GM18867 (cell line): ENCODE results near the gene NEDD4.
A peak's percentile ranks its signal among the peaks of the same experiment; 100 is the strongest.
"Not testable (repeated sequence)": the region's sequence is repeated elsewhere in the genome, so short reads cannot be mapped to it uniquely, and the experiment has no call there.

ENCODE experiments used
- ATAC-seq: cut with Tn5 transposase; IDR thresholded peaks from one replicate; pipeline ENCODE4 v1.9.1; 2021; ENCODE audit warnings: mild to moderate bottlenecking, moderate library complexity; ENCODE audit not compliant: unreplicated experiment

Gene NEDD4

DNA sequence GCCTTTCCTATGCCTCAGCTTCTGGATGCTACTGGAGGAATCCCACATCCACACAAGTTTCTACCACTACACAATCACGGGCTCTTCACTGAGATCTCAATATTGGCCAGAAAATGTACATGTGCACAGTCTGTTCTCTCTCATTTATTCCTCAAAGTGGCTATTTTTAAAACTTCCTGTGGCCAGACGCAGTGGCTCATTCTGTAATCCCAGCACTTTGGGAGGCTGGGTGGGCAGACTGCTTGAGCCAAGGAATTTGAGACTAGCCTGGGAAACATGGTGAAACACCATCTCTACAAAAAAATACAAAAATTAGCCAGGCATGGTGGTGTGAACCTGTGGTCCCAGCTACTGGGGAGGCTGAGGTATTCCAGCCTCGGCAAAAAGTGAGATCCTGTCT, 159.1 kb downstream of the NEDD4 start:
- ATAC-seq: no peak

DNA sequence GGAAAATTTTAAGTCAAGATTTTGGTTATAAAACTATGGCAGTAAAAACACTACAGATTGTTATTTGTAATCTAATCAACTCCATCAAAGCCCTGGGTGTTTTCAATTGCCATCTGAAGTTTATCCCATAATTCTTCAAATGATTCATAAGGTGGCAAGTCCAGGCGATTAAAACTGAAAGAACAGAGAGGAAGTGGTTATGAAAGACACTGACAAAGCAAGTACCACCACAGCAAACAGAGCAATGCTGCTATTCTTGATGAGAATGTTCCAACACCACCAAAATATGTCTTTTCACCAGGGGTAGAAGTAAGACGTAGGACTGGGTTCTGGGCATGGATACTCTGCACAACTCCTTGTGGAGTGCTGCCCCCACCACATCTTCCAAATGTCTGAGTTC, 163.6 kb downstream of the NEDD4 start:
- peak; percentile 72 for ATAC-seq

DNA sequence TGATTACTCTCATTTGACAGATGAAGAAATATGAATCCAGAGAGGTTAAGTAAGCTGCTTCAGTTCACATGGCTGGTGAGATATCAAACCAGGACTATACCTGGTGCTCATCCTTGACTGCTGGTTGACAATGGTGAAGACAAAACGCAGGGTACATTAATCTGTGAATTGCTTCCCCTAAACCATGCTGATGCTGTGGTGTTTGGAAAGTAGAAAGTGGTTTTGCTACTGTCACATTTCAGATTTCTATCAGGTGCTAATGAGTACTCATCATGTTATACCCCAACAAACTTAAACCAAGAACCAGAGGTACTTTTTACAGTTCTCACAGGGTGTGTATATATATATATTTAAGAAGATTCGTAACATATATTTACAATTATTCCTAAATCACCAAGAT, 165.5 kb downstream of the NEDD4 start:
- no peak for ATAC-seq

DNA sequence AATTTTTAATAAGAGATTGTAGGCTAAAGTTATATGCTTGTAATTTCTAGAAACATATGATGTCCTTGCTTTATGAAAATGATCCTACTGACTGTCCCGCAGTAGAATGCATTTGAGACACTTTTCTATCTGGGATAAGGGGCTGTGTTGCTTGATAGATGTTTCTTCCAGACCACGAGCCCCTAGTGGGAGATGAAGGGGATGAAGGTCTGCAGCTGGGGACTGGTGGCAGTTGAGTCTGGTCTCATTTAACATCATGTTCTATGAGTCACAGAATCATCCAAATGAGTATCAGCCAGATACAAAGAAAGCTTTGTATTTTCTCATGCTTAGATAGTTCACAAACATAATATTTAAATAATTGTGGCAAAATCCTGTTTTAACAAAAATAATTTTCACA, 166.2 kb downstream of the NEDD4 start:
- ATAC-seq: no peak

DNA sequence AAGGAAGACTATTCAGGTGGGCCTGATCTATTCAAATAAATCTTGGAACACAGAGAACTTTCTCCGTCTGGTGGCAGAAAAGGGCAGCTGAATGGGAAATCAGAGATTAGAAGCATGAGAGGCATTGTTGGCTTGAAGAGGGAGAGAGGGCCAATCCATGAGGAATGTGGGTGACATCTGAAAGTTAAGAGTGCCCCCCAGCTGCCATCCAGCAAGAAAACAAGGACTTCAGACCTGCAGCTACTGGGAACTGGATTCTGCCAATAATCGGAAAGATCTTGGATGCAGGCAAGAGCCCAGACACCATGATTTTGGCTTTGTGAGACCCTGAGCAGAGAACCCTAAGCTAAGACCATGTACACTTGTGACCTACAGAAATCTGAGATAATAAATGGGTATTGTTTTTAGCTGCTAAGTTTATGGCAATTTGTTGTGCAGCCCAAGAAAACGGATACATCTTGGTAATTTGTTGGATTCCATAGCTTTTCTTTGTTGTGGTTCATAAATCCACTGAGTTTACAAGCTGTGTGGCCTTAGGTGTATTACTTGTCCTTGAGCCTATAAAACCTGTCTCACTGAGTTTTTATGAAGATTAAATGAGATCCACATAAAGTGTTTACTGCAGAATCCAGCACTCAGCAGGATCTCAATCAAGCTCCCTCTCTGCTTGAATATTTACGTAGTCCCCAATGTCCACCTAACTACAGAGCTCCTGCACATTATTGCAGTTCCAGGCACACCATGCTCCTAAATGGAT, 168.4 kb downstream of the NEDD4 start:
- ATAC-seq: no peak

DNA sequence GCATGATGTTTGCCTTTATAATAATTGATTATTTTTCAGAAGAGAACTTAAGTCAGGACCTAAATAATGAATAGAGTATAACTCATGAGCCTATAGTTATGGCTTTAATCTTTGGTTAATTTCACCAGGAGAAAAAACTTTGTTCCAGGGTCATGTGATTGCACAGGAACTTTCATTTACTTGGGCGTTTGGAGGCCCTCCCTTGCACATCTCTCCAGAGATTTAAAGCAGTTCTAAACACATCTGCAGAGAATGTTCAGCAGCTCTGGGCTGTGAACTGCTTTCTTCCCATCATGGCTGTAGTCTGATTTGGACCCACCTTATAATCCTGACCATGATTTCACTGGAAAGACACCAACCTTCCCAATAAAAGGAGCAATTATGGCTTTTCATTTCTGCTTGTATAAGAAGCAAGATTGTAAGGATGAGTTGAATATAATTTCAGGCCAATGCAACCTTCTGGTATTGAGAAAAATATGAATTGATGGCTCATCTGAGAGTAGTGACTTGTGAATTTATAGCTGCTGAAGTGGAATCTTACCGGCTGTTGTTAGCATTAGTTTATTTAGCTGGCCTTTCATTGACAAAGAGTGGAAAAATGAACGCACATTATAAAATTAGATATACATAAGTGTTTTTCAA, 169.6 kb downstream of the NEDD4 start:
- ATAC-seq: no peak

DNA sequence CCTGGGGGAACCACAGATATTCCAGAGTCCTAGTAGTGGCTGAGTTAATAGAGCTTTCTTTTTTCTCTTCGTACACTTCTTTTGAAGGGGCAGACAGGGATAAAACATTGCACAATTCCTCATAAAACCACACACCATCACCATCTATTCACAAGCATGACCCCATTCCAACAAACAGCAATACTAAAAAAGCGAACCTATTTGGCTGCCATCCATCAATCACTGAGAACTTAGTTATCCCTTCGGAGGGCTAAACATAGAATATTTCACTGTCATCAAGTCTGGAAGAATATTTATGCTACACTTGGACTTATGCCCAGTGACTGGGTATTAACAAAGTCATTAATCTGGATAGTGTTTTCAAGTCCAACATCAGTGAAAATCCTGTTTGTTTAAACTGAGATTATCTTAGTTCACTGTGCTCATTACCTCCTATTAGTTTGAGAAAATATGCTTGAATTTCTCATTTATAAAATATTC, 170.2 kb downstream of the NEDD4 start:
- ATAC-seq: no peak

DNA sequence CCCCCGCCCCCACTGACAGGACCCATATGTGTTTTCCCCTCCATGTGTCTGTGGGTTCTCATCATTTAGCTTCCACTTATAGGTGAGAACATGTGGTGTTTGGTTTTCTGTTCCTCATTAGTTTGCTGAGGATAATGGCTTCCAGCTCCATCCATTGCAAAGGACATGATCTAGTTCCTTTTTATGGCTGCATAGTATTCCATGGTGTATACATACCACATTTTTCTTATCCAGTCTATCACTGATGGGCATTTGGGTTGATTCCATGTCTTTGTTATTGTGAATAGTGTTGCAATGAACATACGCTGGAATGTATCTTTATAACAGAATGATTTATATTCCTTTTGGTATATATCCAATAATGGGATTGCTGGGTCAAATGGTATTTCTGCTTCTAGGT, 171.7 kb downstream of the NEDD4 start:
- ATAC-seq: not testable (repeated sequence)

DNA sequence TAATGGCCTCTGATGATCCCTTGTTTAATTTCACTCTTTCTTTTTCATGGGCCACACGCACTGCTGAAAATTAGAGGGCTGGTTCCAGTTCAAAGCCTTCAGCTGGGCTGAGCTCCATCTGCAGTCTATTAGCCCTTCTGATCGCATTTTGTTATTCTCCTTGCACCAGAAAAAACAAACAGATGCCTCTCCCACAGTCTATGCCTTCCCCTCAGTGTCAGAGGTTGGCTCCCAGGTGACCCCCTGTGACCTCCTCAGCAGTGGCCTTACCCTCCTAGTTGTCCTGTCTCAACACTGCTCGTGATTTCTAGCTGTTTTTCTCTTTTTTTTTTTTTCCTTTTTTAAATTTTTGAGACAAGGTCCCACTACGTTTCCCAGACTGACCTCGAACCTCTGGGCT, 173.4 kb downstream of the NEDD4 start:
- no peak for ATAC-seq

DNA sequence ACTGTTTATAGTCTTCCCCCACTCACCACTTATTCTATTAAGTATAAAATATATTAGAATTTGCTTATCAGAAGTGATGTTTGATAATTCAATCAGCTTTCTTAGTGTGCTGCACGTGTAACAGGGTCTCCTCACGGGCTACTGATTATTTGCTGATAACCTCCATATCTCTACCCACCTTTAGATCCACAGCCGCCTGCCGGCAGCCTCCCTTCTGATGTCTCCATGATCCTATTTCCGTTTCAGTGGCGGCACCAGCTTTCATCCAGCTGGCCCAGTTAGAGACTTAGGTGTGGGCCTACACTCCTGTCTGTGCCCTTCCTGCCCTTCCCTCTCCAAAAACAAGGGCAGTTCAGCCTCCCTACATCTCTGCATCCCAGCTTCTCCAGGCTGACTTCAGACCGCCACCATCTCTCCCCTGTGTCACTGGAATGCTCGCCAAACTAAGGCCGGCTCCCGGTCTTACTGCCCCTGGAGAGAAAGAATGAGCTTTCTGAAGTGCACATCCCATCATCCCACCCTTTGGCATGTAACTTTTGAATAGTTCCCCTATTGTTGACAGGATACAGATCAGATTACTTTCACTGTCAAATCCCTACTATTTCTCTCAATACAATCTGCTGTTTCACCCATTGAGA, 173.9 kb downstream of the NEDD4 start:
- no peak for ATAC-seq

DNA sequence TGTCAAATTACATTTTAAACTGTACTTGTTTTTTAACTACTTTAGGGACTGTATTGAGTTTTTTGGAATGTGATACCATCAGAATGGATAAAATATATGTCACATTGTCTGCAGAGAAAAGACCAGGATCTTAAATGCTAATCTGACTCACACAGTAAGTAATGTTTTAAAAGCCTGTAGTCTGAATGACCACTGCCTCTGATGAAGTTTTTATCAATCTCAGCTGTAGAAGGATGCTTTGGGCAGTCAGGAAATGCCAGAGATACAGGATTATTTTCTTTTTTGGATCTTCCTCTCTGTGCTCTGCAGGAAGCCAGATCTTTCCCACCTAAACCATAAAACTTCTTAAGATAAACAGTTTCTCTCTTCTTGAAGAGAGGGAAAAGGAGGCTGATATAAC, 177.4 kb downstream of the NEDD4 start:
- no peak for ATAC-seq

DNA sequence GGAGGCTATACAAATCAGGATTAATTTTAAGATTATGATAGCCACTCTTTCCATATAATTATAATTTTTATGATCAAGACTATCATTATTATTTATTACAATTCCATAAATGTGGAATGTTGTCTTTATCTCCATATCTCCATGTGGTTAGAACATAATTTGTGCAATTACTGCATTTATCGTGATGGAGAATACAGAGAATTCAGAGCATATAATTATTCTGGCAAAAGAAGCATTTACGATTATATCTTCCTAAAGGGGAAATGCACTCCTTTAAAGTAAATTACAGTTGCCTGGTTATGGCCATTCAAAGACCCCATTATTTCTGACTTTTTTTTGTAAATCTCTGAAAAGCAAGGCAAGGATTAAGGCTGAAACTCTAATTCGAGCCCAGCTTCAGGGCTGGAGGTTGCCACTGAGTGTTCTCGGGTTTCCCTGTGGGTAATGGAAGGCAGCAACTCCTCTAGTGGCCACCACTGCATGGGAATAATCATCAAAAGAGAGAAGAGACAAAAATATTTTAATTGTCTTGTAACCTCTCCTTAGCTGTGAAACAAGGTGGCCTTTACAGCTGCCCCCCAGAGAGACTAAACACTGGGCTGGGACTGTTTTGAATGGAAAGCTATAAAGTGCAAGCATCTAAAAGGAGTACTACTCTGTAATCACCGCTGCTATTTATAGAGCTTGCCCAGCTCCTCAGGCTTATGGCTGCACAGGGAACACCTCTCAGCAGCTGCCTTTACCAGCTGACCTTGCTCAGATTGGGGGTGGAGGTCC, 190.6 kb downstream of the NEDD4 start:
- ATAC-seq: no peak

DNA sequence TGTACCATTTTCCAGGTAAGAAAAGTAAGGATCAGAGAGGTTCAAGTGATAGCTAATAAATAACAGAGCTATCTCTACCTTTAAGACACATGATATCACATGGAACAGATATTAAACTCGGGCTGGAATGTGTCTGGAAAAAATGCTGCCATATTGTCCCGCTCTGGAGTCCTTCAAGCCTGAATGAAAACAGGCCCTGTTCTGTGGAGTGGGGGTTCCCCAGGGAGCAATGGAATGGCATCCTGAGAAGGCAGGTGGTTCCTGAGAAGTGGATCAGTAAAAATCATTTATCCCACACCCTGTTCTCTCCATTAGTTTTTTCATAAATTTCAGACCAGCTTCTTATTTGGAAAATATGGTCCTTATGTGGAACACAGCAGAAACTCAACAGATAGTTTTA, 193.2 kb downstream of the NEDD4 start:
- ATAC-seq: no peak

DNA sequence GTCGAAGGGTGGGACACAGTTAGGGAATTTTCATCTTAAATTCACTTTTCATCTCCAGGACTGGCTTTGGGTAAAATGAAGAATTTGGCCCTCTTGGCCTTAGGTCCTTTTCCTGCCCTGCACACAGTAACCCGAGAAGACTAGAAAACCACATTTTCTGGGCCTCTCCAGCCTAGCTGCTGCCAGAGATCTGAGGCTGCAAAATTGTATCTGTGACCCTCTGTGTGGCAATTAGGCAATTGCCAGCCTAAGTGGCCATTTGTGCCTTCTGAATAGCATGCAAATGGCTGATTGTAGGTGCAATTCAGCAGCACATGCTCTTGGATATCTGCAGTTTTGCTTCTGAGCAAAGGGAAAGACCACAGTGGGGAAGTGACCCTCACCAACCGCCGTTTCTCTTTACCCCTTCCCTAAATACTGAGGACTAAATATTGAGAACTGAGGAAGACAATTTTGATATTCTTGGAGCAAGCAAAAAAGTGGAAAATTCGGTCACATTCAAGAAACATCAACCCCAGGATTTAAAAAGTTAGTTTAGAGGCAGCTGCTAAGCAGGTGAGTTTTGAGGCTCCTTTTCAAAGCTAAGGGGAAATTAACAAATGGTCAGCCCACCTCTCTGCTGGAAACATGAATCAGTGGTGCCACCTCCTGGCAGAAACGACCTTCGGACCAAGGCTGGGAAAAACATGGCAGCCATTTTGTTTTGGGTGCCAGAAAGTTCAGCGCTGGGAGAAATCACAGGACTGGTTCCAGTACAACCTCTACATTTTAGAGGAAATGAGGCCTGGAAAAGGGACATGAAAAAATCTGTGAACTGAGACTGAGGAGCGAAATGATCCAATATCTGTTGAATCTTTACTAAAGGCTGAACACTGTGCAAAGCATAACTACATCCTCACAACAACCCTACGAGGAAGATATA, 193.9 kb downstream of the NEDD4 start:
- ATAC-seq: peak; percentile 65

DNA sequence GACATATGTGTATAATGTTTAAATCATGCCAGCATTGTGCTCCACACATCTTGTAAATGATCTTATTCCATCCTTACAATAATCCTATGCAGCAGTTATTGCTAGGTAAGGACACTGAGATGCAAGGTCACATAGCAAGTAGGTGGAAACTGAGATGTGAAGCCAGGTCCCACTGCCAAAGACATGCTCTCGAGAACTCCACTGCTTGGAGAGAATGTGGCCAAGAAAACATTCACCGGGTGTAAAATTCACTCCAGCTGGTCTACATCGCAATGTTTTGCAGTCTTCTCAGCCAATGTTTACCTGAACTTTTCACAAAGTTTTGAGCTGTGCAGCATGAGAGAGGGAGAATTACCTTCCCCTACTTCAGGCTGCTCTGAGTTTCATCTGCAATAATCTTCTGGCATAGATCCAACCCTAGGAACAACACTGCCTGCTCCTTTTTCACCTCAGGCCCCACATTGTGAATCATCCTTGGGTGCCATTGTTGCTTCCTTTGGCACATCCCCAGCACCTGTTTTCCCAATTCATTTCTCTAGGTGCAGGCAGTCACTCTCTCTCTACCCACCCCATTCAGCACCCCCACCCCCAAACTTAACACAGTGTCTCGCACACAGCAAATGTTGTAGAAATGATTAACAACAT, 197.0 kb downstream of the NEDD4 start:
- ATAC-seq: no peak

DNA sequence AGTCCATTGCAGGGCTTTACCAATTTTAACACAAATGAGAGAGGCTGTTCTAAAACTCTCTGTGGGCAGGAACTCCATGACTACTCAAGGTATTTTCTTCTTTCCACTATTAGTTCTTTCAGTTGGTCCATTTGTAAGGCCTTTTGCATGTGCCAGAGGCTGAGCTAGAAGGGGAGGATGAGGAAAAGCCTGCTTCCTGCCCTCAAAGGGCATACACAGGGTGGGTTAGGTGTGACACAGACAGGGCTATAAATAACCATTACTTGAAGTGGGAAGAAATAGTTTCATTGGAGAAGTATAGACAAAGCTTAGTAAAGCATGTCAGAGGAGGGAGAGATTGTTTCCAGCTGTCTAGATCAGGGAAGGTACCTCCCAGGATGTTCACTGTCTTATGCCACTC, 198.4 kb downstream of the NEDD4 start:
- no peak for ATAC-seq

DNA sequence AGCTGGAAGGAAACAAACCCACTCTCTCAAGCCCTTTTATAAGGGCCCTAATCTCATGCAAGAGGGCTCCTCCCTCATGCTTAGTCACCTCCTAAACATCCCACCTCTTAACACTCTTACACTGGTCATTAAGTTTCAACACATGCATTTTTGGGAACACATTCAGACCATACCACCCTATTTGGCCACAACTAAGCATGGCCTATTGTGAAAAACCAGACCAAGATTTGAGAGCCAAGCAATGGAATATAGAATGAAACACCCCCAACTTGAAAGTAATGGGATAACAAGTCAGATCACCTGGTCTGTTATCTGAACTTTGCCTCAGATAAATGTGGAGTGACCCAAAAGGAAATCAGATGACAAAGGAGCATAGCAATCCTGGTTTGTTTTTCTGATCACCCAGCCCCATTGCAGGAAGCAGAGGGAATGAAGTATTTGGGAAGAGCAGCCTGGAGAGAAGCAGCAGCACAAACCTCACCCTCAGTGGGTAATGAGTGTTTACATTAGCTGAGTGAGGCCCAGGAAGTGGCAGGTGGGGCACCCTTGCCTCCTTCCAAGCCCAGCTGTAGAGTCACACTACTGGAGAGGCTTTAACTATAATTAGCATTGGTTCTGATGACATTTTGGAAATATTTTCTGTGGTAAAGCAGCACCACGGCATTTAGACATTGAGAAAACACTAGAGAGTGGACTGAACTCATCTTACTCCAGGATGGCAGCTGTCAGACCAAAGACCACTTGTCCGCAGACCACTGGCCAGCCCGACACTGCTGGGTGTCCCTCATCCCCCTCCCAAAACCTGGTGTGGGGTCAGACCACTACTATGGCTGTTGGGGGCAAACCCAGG, 201.6 kb downstream of the NEDD4 start:
- no peak for ATAC-seq

DNA sequence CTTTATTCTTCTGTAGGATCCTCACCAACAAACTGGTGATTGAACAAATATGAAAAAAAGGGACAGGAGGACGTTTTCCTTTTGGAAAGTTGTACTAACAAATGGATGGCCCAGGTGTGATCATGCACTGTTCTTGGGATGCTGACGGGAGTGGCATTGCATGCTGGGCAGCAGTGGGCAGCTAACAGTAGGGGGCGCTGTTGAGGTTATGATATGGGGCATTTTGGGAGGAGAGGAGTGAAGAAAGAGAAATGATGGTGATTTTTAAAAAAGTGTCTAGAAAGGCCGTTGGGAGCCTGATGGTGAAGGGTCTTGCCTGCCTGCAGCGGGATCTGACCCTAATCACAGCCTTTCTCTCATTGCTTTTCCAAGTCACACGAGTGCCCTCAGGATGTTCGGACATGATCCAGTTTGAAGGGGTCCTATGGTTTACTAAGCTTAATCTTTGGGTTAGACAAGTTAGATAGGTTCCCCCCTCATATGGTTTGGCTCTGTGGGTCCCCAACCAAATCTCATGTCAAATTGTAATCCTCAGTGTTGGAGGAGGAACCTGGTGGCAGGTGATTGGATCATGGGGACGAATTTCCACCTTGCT, 204.2 kb downstream of the NEDD4 start:
- no peak for ATAC-seq

DNA sequence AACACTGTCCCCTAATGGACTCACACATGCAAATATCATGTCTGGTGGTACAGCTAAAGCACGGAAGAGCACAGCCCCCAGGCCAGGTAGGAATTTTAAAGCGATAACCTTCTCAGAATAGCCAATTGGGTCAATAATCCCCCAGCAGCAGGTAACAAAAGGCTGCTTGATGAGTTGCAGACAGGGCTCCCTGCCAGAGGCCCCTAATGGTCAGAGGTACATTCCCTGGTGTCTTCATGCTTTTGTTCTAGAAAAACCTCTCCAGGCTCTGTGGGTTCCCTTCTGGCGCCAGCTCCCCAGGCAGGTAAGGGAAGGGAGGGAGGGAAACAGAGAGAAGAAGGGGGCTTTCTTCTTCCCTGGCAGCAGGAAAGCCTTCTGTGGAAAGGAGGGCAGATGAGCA, 207.1 kb downstream of the NEDD4 start:
- no peak for ATAC-seq
